ENCODE results near the gene ZC3H7B. TPM values are rescaled to one million over a fixed set of nuclear protein-coding genes. Genes with fewer than 3 reads are reported as not detected.

Gene ZC3H7B
- total and polyA plus RNA-seq, 5 donors, result 35.2 to 43.5 (median 35.4) TPM

GRCh38 chr22:41334215-41334614 is 32.9 kb downstream of the ZC3H7B start:
- no peaks in the 10 kb centered on the region for H3K4me1 ChIP-seq (ENCODE audit: control insufficient read depth, insufficient read depth, low read length)
- no peak for ATAC-seq
- DNase-seq, result no peak
- WGBS, result 70% methylated on average over 3 of the region's 3 CpGs
- H3K9me3 ChIP-seq (ENCODE audit: control insufficient read depth, low read length), result no peaks in the 10 kb centered on the region
- intact Hi-C loops (cut with DNase I), result no loop called here
- H3K27ac ChIP-seq (ENCODE audit: low read length), result no peak overlapping the region
- no peaks in the 10 kb centered on the region for H3K27me3 ChIP-seq (ENCODE audit: control insufficient read depth, insufficient read depth)
- H3K4me3 ChIP-seq (ENCODE audit: low read length), result no peak overlapping the region

GRCh38 chr22:41334951-41335635 is 33.8 kb downstream of the ZC3H7B start:
- ATAC-seq, result peak; percentile 16 to 35
- H3K4me1 ChIP-seq (ENCODE audit: control insufficient read depth, insufficient read depth, low read length), result no peaks in the 10 kb centered on the region
- intact Hi-C loops (cut with DNase I), result no loop called here
- WGBS, result 82% methylated on average over 11 of the region's 11 CpGs
- no peak overlapping the region for H3K4me3 ChIP-seq (ENCODE audit: low read length)
- peak overlapping the region; percentile 45 for H3K27ac ChIP-seq (ENCODE audit: low read length)
- no peaks in the 10 kb centered on the region for H3K9me3 ChIP-seq (ENCODE audit: control insufficient read depth, low read length)
- no peak for DNase-seq
- no peaks in the 10 kb centered on the region for H3K27me3 ChIP-seq (ENCODE audit: control insufficient read depth, insufficient read depth)

DNA sequence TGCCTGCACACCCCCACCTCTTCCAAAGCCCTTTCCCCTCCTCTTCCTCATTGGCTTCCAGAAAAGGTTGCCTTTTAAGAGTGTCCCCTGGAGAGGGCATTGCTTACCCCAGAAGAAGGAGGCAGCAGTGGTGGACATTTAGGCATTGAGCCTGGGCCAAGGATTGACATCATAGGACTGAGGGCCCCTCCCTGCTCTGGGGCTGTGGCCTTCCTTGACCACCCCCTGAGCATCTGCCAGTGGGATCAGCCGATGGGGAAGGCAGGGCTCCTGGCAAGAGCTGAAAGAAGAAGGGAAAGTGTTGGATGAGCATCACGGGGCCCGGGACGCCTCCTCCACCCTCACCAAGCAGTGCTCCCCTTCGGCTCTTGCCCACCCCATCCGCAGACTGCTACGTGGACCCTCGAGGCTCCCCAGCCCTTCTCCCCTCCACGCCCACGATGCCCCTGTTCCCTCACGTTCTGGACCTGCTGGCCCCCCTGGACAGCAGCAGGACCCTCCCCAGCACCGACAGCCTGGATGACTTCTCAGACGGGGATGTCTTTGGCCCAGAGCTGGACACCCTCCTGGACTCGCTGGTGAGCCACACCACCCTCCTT is 37.4 kb downstream of the ZC3H7B start:
- Histone ChIP-seq H3K27ac (ENCODE audit: low read length) (no peak overlapping the region), H3K27me3 (ENCODE audit: control insufficient read depth, insufficient read depth) (no peaks in the 10 kb centered on the region), H3K9me3 (ENCODE audit: control insufficient read depth, low read length) (no peaks in the 10 kb centered on the region), H3K4me3 (ENCODE audit: low read length) (no peak overlapping the region), H3K4me1 (ENCODE audit: control insufficient read depth, insufficient read depth, low read length) (no peaks in the 10 kb centered on the region)
- DNase-seq (no peak), ATAC-seq (no peak)
- 82% methylated on average over 14 of the region's 14 CpGs for WGBS
- intact Hi-C loops (cut with DNase I), result no loop called here

DNA sequence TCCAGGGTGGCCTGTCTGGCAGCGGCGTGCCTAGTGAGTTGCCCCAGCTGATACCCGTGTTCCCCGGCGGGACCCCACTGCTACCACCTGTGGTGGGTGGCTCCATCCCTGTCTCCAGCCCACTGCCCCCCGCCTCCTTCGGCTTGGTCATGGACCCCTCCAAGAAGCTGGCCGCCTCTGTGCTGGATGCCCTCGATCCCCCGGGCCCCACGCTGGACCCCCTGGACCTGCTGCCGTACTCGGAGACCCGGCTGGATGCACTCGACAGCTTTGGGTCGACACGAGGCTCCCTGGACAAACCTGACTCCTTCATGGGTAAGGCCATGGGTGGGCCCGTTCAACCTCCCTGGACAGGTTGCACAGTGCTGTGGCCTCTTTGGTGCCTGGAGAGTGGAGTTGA is 38.5 kb downstream of the ZC3H7B start:
- 94% methylated on average over 18 of the region's 18 CpGs for WGBS
- no peak for DNase-seq

DNA sequence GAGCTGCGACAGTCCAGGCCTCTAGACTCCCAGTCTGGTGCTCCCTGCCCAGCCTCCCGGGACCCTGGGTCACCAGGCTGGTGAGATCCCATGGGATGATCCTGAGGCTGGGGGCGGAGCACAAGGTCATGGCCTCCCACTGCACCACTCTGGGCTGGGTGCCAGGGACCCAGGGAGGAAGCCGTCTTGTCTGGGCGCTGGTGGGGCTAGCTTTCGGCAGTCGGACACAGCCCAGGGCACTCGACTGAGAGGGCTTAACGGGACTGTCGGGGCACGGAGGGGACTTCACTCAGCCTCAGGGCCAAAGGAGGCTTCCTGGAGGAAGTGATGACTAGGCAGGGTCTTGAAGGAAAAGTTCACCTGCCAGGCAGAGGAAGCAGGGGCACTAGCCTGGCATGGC is 39.0 kb downstream of the ZC3H7B start:
- no peaks in the 10 kb centered on the region for H3K4me1 ChIP-seq (ENCODE audit: control insufficient read depth, insufficient read depth, low read length)
- no peak for DNase-seq
- H3K9me3 ChIP-seq (ENCODE audit: control insufficient read depth, low read length), result no peaks in the 10 kb centered on the region
- intact Hi-C loops (cut with DNase I), result no loop called here
- H3K27ac ChIP-seq (ENCODE audit: low read length), result no peak overlapping the region
- no peak overlapping the region for H3K4me3 ChIP-seq (ENCODE audit: low read length)
- no peak for ATAC-seq
- H3K27me3 ChIP-seq (ENCODE audit: control insufficient read depth, insufficient read depth), result no peaks in the 10 kb centered on the region
- WGBS, result 73% methylated on average over 11 of the region's 11 CpGs

More for the DNA sequence above, 38.5 kb downstream of the ZC3H7B start:
- Histone ChIP-seq H3K27ac (ENCODE audit: low read length) (no peak overlapping the region), H3K4me3 (ENCODE audit: low read length) (no peak overlapping the region), H3K9me3 (ENCODE audit: control insufficient read depth, low read length) (no peaks in the 10 kb centered on the region), H3K27me3 (ENCODE audit: control insufficient read depth, insufficient read depth) (no peaks in the 10 kb centered on the region), H3K4me1 (ENCODE audit: control insufficient read depth, insufficient read depth, low read length) (no peaks in the 10 kb centered on the region)
- intact Hi-C loops (cut with DNase I), result no loop called here
- ATAC-seq, result no peak

DNA sequence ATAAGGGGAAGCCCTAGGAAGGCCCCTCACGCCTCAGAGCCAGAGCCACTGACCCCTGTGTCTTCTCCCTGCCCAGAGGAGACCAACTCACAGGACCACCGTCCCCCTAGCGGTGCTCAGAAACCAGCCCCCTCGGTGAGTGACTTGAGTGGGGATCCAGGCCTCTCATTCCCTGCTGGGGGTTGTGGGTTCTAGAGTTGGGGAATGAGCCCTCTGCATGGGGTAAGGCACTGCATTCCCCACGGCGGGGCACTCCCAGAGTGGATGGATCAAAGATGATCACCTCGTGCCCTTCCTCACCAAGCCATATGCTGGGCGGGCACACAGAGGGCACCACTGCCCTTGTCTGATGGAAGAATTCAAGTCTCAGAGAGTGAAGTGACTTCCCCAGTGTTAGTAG is 39.7 kb downstream of the ZC3H7B start:
- Histone ChIP-seq H3K9me3 (ENCODE audit: control insufficient read depth, low read length) (no peaks in the 10 kb centered on the region), H3K4me1 (ENCODE audit: control insufficient read depth, insufficient read depth, low read length) (no peaks in the 10 kb centered on the region), H3K27ac (ENCODE audit: low read length) (no peak overlapping the region), H3K4me3 (ENCODE audit: low read length) (no peak overlapping the region), H3K27me3 (ENCODE audit: control insufficient read depth, insufficient read depth) (no peaks in the 10 kb centered on the region)
- no peak for ATAC-seq
- peak in 1 of 3 donors; percentile 15 for DNase-seq
- intact Hi-C loops (cut with DNase I), result no loop called here
- WGBS, result 97% methylated on average over 8 of the region's 8 CpGs

- 86% methylated on average over 3 of the region's 3 CpGs for WGBS
- DNase-seq (no peak), ATAC-seq (no peak)
- Histone ChIP-seq H3K27me3 (ENCODE audit: control insufficient read depth, insufficient read depth) (no peaks in the 10 kb centered on the region), H3K4me3 (ENCODE audit: low read length) (no peak overlapping the region), H3K27ac (ENCODE audit: low read length) (no peak overlapping the region), H3K9me3 (ENCODE audit: control insufficient read depth, low read length) (no peaks in the 10 kb centered on the region), H3K4me1 (ENCODE audit: control insufficient read depth, insufficient read depth, low read length) (no peaks in the 10 kb centered on the region)
- intact Hi-C loops (cut with DNase I), result no loop called here
These were observed 40.7 kb downstream of the ZC3H7B start for GRCh38 chr22:41341990-41342389.

DNA sequence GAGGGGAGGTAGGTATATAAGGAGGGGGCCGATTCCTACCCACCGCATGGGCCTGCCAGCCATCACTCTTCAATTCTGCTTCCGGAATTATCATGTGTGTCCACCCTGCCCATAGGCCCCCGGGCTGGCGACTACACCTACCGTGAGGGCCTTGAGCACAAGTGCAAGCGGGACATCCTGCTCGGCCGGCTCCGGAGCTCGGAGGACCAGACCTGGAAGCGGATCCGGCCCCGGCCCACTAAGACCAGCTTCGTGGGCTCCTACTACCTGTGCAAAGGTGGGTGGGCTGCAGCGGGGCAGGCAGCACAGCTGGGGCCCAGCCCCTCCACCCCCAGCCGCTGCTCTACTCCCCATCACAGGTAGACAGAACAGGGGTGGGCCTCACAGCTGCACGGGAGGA is 42.0 kb downstream of the ZC3H7B start:
- ATAC-seq (no peak), DNase-seq (peak in 1 of 3 donors; percentile 47)
- no peak overlapping the region for H3K27ac ChIP-seq (ENCODE audit: low read length)
- no peaks in the 10 kb centered on the region for H3K9me3 ChIP-seq (ENCODE audit: control insufficient read depth, low read length)
- 88% methylated on average over 18 of the region's 18 CpGs for WGBS
- H3K4me3 ChIP-seq (ENCODE audit: low read length), result no peak overlapping the region
- no peaks in the 10 kb centered on the region for H3K27me3 ChIP-seq (ENCODE audit: control insufficient read depth, insufficient read depth)
- intact Hi-C loops (cut with DNase I), result no loop called here
- H3K4me1 ChIP-seq (ENCODE audit: control insufficient read depth, insufficient read depth, low read length), result no peaks in the 10 kb centered on the region

DNA sequence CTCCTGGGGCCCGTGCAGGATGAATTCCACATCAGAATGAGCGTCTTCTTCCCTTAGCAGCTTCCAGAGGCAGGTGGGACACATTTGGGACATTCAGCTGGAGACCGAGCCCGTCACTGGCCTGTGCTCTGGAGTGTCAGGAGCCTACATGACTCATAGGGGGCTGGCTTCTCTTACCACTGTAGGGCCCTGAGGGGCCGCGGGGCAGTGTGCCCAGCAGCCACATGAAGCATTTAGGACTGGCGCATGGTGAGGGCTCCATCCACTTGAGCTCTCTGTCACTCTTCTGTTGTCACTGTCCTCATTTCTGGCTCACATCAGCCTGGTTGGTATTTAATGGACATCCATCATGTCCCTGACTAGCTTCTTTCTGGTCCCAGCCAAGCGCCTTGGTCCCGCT is 42.4 kb downstream of the ZC3H7B start:
- intact Hi-C loops (cut with DNase I), result no loop called here
- H3K27ac ChIP-seq (ENCODE audit: low read length), result no peak overlapping the region
- WGBS, result 91% methylated on average over 9 of the region's 9 CpGs
- no peak overlapping the region for H3K4me3 ChIP-seq (ENCODE audit: low read length)
- ATAC-seq (peak in 1 of 2 donors; percentile 6), DNase-seq (peak in 1 of 3 donors; percentile 47)
- no peaks in the 10 kb centered on the region for H3K27me3 ChIP-seq (ENCODE audit: control insufficient read depth, insufficient read depth)
- H3K4me1 ChIP-seq (ENCODE audit: control insufficient read depth, insufficient read depth, low read length), result no peaks in the 10 kb centered on the region
- no peaks in the 10 kb centered on the region for H3K9me3 ChIP-seq (ENCODE audit: control insufficient read depth, low read length)

DNA sequence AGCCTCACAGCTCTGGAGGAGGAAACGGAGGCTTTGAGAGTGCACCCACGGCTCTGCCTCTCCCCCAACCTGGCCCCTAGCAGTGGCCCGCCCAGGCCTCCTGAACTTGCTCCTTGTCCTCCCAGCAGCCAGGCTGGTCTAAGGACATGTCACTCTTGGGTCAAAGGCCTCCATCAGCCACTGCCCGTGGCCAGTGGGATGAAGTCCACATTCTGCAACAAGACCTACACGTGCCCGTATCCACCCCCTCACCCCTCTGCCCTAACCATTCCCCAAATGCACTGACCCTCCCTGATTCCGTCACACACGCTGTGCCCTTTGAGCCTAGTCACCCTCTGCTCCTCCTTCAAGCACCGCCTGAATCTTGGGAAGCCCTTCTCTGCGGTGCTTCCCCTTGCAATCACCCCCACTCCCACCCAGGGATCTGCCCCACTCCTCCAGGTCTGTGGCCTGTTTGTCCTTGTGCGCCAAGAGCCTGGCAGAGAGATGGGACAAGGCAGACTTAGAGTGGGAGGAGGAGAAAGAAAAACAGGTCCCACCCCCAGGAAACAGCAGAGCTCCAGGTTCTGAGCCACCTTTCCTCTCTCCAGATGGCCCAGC is 43.0 kb downstream of the ZC3H7B start:
- intact Hi-C loops (cut with DNase I), result no loop called here
- H3K4me3 ChIP-seq (ENCODE audit: low read length), result no peak overlapping the region
- ATAC-seq (no peak), DNase-seq (peak in 1 of 3 donors; percentile 14)
- no peak overlapping the region for H3K27ac ChIP-seq (ENCODE audit: low read length)
- no peaks in the 10 kb centered on the region for H3K4me1 ChIP-seq (ENCODE audit: control insufficient read depth, insufficient read depth, low read length)
- no peaks in the 10 kb centered on the region for H3K9me3 ChIP-seq (ENCODE audit: control insufficient read depth, low read length)
- H3K27me3 ChIP-seq (ENCODE audit: control insufficient read depth, insufficient read depth), result no peaks in the 10 kb centered on the region
- WGBS, result 89% methylated on average over 11 of the region's 11 CpGs

- no peak for ATAC-seq
- Histone ChIP-seq H3K4me3 (ENCODE audit: low read length) (no peak overlapping the region), H3K9me3 (ENCODE audit: control insufficient read depth, low read length) (no peaks in the 10 kb centered on the region), H3K27me3 (ENCODE audit: control insufficient read depth, insufficient read depth) (no peaks in the 10 kb centered on the region), H3K4me1 (ENCODE audit: control insufficient read depth, insufficient read depth, low read length) (no peaks in the 10 kb centered on the region), H3K27ac (ENCODE audit: low read length) (no peak overlapping the region)
- 95% methylated on average over 24 of the region's 24 CpGs for WGBS
- peak in 1 of 3 donors; percentile 36 for DNase-seq
- intact Hi-C loops (cut with DNase I), result no loop called here
These were observed 44.5 kb downstream of the ZC3H7B start for GRCh38 chr22:41345807-41346335.
